Stimulated activated CD8-positive, alpha-beta memory T cell treated with anti-CD3 and anti-CD28 coated beads, Interleukin-15, amount 100 ng/mL, for 4 hours (primary cell): Measurements from ENCODE around the gene NCEH1.

Source experiments
- DNase-seq, 2 donors: peaks; one replicate each; pipeline ENCODE4 v3.0.0-alpha.2; 2020; ENCODE audit warnings: low read depth in 2 of 2

Gene NCEH1

GRCh38 chr3:172582712-172583111 lies 128.2 kb downstream of the NCEH1 start:
- DNase-seq: no peak

DNA sequence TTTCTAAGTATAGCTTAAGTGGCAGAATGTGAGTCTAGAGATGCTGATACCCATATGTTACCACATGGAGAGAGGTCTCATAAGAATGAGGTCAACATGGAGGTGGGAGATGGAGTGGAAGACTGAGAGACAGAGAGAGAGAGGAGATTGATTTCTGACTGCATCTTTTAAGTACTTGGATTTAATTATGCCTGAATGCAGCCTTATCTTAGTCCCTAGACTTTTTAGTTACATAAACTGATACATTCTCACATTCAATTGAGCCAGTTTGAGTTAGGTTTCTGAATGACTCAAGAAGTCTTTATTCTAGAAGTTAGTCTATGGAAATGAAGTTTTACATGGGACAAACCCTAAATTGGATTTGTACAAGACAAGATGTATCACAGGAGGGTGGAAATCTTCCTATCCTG lies 129.1 kb downstream of the NCEH1 start:
- no peak for DNase-seq

DNA sequence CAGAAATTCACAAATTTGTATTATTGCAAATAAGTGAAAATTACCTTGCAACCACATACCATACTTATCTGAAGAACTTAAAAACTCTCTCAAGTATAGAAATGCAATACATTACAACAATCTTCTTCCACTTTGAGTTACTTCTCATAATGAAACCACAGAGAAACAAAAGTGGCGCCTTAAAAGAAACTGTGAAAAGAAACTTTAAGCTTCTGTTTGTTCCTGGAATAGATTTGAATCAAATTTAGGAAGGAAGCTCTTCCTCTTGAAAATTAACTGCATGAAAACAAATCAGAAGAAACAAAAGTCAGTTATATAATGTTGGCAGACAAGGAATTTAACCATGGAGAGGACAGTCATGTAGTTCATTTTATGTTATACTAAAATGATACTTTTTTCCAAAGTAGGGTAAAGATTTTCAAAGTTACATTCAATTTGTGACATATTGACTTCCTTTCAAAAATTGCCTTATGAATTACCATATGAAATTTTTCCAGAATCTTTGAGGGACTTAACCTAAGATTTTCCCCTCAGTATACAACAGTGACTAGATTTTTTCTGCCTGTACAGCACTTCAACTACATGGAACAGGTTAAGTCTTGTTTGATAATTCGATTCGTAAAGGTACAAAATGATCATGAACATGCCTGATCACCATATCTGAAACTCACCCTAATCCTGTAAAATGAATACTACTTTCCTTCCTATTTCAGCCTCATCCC lies 130.0 kb downstream of the NCEH1 start:
- no peak for DNase-seq
